Measurements from ENCODE around the gene CD34.

DNA sequence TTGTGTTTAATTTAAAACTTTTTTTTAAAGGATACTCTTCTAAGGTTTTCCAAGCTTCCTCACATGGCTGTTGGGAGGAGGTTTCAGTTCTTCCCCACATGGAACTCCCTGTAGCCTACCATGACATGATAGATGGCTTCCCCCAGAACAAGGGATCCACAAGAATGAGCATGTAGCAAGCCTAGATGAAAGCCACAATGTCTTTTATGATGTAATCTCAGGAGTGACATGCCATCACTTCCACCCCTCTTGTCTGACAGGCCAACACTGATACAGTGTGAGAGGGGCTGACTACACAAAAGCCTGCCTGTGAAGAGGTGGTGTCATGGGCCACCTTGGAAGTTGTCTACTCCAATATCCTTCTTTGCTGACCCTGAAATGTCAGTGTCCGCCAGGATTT lies 32.0 kb downstream of the CD34 start:
- no peak for TF ChIP-seq EZH2phosphoT487 (IDR thresholded peaks at IDR 0.05; ENCODE audit: low read depth)
- TF ChIP-seq, protein P1, sequence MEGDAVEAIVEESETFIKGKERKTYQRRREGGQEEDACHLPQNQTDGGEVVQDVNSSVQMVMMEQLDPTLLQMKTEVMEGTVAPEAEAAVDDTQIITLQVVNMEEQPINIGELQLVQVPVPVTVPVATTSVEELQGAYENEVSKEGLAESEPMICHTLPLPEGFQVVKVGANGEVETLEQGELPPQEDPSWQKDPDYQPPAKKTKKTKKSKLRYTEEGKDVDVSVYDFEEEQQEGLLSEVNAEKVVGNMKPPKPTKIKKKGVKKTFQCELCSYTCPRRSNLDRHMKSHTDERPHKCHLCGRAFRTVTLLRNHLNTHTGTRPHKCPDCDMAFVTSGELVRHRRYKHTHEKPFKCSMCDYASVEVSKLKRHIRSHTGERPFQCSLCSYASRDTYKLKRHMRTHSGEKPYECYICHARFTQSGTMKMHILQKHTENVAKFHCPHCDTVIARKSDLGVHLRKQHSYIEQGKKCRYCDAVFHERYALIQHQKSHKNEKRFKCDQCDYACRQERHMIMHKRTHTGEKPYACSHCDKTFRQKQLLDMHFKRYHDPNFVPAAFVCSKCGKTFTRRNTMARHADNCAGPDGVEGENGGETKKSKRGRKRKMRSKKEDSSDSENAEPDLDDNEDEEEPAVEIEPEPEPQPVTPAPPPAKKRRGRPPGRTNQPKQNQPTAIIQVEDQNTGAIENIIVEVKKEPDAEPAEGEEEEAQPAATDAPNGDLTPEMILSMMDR (IDR thresholded peaks at IDR 0.05; ENCODE audit: low read depth, low read length): no peak
